ENCODE data around the gene SDCCAG8. TPM values are rescaled to one million over a fixed set of nuclear protein-coding genes. Genes with fewer than 3 reads are reported as not detected.

Gene SDCCAG8
- total and polyA plus RNA-seq, 2 of the 8 experiments (the other 6 are each of a cell fraction or from before 2014, with no cell fraction given): 15.6 to 21.0 TPM

DNA sequence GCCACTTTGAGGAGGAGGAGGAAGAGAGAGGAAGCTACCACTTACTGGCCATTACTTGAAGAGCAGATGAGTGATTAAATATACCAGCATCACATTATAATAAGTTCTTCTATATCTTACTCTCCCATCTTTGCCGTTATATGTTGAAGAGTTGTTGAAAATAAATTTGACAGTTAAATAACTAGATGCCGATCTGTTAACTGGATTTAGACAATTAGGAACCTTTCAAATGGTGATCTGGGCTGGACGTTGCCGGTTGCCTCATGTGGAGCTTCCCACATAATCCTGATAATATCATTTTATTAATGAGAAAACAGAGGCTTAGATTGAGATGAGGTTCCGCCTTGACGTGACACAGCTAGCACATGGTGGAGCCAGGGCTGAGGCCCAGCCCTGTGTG, 147.0 kb downstream of the SDCCAG8 start:
- ChIA-PET CTCF (ENCODE audit: partially characterized antibody) (interaction anchor here (0.9 to 1.2 kb wide), 2 partner anchors 10 to 16 kb away, joined by 3 read pairs; no protein-coding TSS in a partner anchor), POLR2A (ENCODE audit: partially characterized antibody) (no interaction called here)
- no peak overlapping the region for H4K8ac ChIP-seq (ENCODE audit: extremely low read depth, insufficient read depth, low read length)
- H3K23me2 ChIP-seq (ENCODE audit: low read depth, low read length): no peaks in the 10 kb centered on the region
- H3K27me3 ChIP-seq (replicated peaks in 1 of 4; ENCODE audit: control insufficient read depth in 3 of 4, extremely low read depth in 1 of 4, insufficient read depth in 3 of 4, low read length in 3 of 4): no peaks in the 10 kb centered on the region
- H4K20me1 ChIP-seq (replicated peaks in 1 of 2; ENCODE audit: control insufficient read depth in 1 of 2, insufficient read depth in 2 of 2, low read length in 2 of 2): no peaks in the 10 kb centered on the region
- H3K27ac ChIP-seq (ENCODE audit: low read depth, low read length): no peak overlapping the region
- H2BK20ac ChIP-seq (ENCODE audit: low read length): no peak overlapping the region
- no peak overlapping the region for H3K56ac ChIP-seq (replicated peaks; ENCODE audit: insufficient read length, low read depth, low read length)
- H3K18ac ChIP-seq (ENCODE audit: extremely low read depth, low read length): no peak overlapping the region
- no peak overlapping the region for H3K4me3 ChIP-seq (ENCODE audit: extremely low read depth in 1 of 4, insufficient read depth in 2 of 4, low read depth in 3 of 4, low read length in 4 of 4)
- H3K4me1 ChIP-seq (replicated peaks in 1 of 4; ENCODE audit: control insufficient read depth in 3 of 4, insufficient read depth in 4 of 4, low read length in 3 of 4): no peaks in the 10 kb centered on the region
- H2BK5ac ChIP-seq (ENCODE audit: low read depth, low read length): no peak overlapping the region
- H2AFZ ChIP-seq (ENCODE audit: low read length): no peak overlapping the region
- H2BK12ac ChIP-seq (ENCODE audit: low read depth, low read length): no peak overlapping the region
- H3K36me3 ChIP-seq (ENCODE audit: control insufficient read depth in 2 of 4, insufficient read depth in 4 of 4, low read length in 3 of 4): no peaks in the 10 kb centered on the region
- no peaks in the 10 kb centered on the region for H3K9me3 ChIP-seq (ENCODE audit: insufficient read depth in 2 of 2, low read depth in 1 of 2, low read length in 1 of 2)
- H2AK5ac ChIP-seq (ENCODE audit: low read depth, low read length): no peak overlapping the region
- no peak for FAIRE-seq
- H3K14ac ChIP-seq (ENCODE audit: insufficient read length): no peak overlapping the region
- H3K4me2 ChIP-seq (ENCODE audit: insufficient read depth in 1 of 2, low read depth in 2 of 2, low read length in 2 of 2): no peak overlapping the region
- H2BK120ac ChIP-seq (replicated peaks; ENCODE audit: low read depth, low read length): no peak overlapping the region
- no peak overlapping the region for H3K9ac ChIP-seq (replicated peaks in 1 of 4; ENCODE audit: extremely low read depth in 1 of 4, low read depth in 3 of 4, low read length in 3 of 4)
- DNase-seq (ENCODE audit: low read depth in 1 of 2, low spot score in 2 of 2): no peak
- no peak overlapping the region for H3K23ac ChIP-seq (ENCODE audit: insufficient read length)
- H3K4ac ChIP-seq (replicated peaks; ENCODE audit: insufficient read length, low read depth, low read length): no peak overlapping the region
- TF ChIP-seq CHD2 (IDR thresholded peaks at IDR 0.05; ENCODE audit: low read length) (no peak), EP300 (IDR thresholded peaks at IDR 0.05; ENCODE audit: borderline replicate concordance in 1 of 2, low read depth in 2 of 2, low read length in 2 of 2) (no peak), JUND (IDR thresholded peaks at IDR 0.05; ENCODE audit: low read length) (no peak)
- H3K79me2 ChIP-seq (ENCODE audit: control insufficient read depth in 1 of 2, insufficient read depth in 2 of 2, low read length in 2 of 2): no peaks in the 10 kb centered on the region
- WGBS, 2 experiments (ENCODE audit: extremely low coverage in 1 of 2, insufficient coverage in 1 of 2, insufficient read length in 1 of 2, insufficient replicate concordance in 2 of 2, low coverage in 1 of 2, low lambda C conversion rate in 2 of 2, missing lambda C conversion rate in 1 of 2): 95% methylated on average over 6 of the region's 6 CpGs; no CpG with 5 or more reads in 1 of the 2 experiments
- no peak overlapping the region for H4K5ac ChIP-seq (ENCODE audit: insufficient read length, low read depth, low read length)
- no peaks in the 10 kb centered on the region for H3K79me1 ChIP-seq (ENCODE audit: low read depth, low read length)
- H4K91ac ChIP-seq (replicated peaks; ENCODE audit: insufficient read length, low read length): no peak overlapping the region
- H2BK15ac ChIP-seq (ENCODE audit: low read length): no peak overlapping the region

Measured in H1 (cell line).